Measurements from ENCODE around the gene ZNF648.
"Not testable (repeated sequence)": the region's sequence is repeated elsewhere in the genome, so short reads cannot be mapped to it uniquely, and the experiment has no call there.

Gene ZNF648, protein sequence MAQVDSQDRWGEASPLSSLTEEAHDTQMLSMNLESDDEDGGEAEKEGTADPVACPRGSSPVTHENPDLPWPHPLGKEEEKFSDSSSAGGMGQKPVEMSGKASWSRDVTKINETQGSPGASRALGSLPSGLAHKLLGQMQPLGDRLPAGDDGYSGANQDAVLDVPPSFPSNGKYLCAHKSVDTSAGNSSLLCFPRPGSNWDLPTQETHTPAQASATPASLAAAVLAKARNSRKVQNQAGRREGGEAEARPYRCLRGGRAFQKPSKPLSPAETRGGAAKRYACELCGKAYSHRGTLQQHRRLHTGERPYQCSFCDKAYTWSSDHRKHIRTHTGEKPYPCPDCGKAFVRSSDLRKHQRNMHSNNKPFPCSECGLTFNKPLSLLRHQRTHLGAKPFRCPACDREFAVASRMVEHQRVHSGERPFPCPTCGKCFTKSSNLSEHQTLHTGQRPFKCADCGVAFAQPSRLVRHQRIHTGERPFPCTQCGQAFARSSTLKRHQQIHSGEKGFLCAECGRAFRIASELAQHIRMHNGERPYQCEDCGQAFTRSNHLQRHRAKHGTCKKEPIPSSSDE

DNA sequence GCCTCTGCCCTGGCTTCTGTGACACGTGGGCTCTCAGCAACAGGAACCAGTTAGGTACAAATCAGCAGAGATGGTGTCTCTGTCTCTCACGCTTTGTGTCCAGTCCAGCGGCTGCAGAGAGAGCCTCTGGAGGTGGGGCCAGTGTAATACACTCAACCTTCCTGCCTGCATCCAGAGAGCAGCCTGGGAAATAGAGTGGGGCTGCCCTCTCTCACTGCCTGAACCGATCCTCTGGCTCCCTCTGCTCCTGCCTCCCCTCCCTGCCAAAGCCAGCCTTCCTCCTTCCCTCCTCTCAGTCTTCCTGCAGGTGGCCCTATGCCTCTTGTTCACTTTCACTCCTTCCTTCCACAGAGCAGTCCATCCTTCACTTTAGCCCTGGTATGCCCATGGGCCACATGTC lies at the start of gene ZNF648:
ZNF648 (minus strand) TSS at position 119 of the 400 bp plus-strand sequence. CDS start 3,702 bp downstream, outside the sequence.
- Histone ChIP-seq H3K4me3 (ENCODE audit: low read length) (no peak within 1 kb of the TSS; the same call in 1 of the 2 replicates), H3K9me3 (ENCODE audit: insufficient read depth, low read depth, low read length) (no peaks in the 10 kb centered on the region), H3K27me3 (ENCODE audit: insufficient read depth, low read length) (no peaks in the 10 kb centered on the region), H3K27ac (ENCODE audit: low read length) (no peak within 1 kb of the TSS), H3K4me1 (ENCODE audit: insufficient read depth, low read length) (no peaks in the 10 kb centered on the region), H3K9ac (ENCODE audit: low read depth, low read length) (no peak within 1 kb of the TSS), H3K36me3 (ENCODE audit: insufficient read depth, low read depth, low read length) (no peaks in the 10 kb centered on the region)

DNA sequence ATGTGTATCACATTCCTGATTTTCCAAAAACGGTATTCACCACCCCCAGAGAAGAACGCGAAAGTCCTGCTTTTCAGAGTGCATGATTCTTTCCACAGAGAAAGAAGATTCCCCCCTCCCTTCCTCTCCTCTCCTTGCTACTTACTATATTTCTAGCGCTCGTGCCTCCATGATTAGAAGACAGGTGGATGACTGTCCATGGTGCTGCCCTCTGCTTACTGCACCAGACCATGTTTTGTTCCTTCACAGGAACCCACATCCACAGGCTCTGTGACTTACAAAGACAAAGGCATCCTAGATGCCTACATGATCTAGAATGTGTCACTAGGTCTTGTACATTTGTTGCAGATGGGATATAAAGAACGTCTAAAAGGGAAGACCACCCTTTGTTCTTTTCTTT lies 49.1 kb upstream of the ZNF648 start:
- Histone ChIP-seq H3K9ac (ENCODE audit: low read depth, low read length) (no peak overlapping the region), H3K36me3 (ENCODE audit: insufficient read depth, low read depth, low read length) (no peaks in the 10 kb centered on the region), H3K27me3 (ENCODE audit: insufficient read depth, low read length) (no peaks in the 10 kb centered on the region), H3K9me3 (ENCODE audit: insufficient read depth, low read depth, low read length) (no peaks in the 10 kb centered on the region), H3K4me1 (ENCODE audit: insufficient read depth, low read length) (no peaks in the 10 kb centered on the region; the same call in 1 of the 2 replicates), H3K27ac (ENCODE audit: low read length) (no peak overlapping the region), H3K4me3 (ENCODE audit: low read length) (no peak overlapping the region)

DNA sequence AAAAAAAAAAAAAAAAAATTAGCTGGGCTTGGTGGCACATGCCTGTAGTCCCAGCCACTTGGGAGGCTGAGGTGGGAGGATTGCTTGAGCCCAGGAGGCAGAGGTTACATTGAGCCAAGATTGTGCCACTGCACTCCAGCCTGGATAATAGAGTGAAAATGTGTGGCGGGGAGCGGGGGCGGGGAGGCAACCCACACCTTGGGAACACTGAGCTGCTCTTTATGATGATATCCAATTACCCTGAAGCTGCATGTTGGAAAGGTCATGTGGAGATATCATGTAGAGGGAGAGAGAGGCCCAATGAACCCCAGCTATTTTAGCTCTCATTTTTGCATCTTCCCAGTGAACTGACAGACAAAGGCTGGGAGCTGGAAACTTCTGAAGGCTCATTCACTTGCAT lies 48.3 kb upstream of the ZNF648 start:
- Histone ChIP-seq H3K4me1 (ENCODE audit: insufficient read depth, low read length) (no peaks in the 10 kb centered on the region; the same call in 1 of the 2 replicates), H3K36me3 (ENCODE audit: insufficient read depth, low read depth, low read length) (no peaks in the 10 kb centered on the region), H3K9me3 (ENCODE audit: insufficient read depth, low read depth, low read length) (no peaks in the 10 kb centered on the region), H3K27ac (ENCODE audit: low read length) (no peak overlapping the region), H3K4me3 (ENCODE audit: low read length) (no peak overlapping the region), H3K27me3 (ENCODE audit: insufficient read depth, low read length) (no peaks in the 10 kb centered on the region), H3K9ac (ENCODE audit: low read depth, low read length) (no peak overlapping the region)

- Histone ChIP-seq H3K27ac (ENCODE audit: low read length) (no peak overlapping the region), H3K27me3 (ENCODE audit: insufficient read depth, low read length) (no peaks in the 10 kb centered on the region), H3K9ac (ENCODE audit: low read depth, low read length) (no peak overlapping the region), H3K4me1 (ENCODE audit: insufficient read depth, low read length) (peaks cover 2% of the 10 kb centered on the region; the same call in 1 of the 2 replicates), H3K9me3 (ENCODE audit: insufficient read depth, low read depth, low read length) (no peaks in the 10 kb centered on the region), H3K4me3 (ENCODE audit: low read length) (no peak overlapping the region), H3K36me3 (ENCODE audit: insufficient read depth, low read depth, low read length) (no peaks in the 10 kb centered on the region)
Observed at GRCh38 chr1:182107209-182107608, 45.7 kb upstream of the ZNF648 start.

GRCh38 chr1:182102043-182102416 lies 40.5 kb upstream of the ZNF648 start:
- H3K4me1 ChIP-seq (ENCODE audit: insufficient read depth, low read length): peaks cover 17% of the 10 kb centered on the region
- peak overlapping the region; percentile 43; the same call in 1 of the 2 replicates for H3K4me3 ChIP-seq (ENCODE audit: low read length)
- peaks cover 5% of the 10 kb centered on the region; the same call in 1 of the 2 replicates for H3K9me3 ChIP-seq (ENCODE audit: insufficient read depth, low read depth, low read length)
- no peaks in the 10 kb centered on the region for H3K27me3 ChIP-seq (ENCODE audit: insufficient read depth, low read length)
- H3K9ac ChIP-seq (ENCODE audit: low read depth, low read length): peak overlapping the region; percentile 46
- peak overlapping the region; percentile 58 for H3K27ac ChIP-seq (ENCODE audit: low read length)
- no peaks in the 10 kb centered on the region for H3K36me3 ChIP-seq (ENCODE audit: insufficient read depth, low read depth, low read length)

DNA sequence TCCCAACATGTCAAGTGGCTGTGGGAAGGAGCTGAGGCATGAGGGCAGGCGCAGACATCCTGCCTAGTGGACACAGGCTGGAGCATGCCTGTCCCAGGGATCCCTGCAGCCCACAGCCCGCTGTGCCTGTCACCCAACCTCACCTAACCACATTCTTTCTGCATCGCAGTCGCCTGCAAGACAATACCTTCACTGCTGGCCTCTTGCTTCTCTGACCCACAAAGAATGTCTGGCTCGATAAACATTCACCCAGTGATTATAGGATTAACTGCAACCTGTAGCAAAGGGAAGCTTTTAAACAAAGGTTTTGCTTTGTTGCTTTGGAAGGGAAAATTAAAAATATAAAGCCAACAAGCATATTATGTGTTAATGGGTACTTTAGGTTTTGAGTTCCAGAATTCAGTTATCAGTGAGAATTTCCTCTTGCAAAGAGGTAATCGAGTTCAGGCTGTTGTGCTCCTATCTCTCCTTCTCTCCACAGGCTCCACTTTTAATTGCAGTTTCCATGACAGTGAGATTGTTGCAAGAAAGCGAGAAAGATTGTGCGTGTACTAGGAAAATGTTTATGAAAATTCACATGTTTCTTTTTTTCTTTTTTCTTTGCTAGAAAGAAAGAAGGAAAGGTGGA lies 40.0 kb upstream of the ZNF648 start:
- H3K9ac ChIP-seq (ENCODE audit: low read depth, low read length): peak overlapping the region; percentile 51
- peaks cover 5% of the 10 kb centered on the region; the same call in 1 of the 2 replicates for H3K9me3 ChIP-seq (ENCODE audit: insufficient read depth, low read depth, low read length)
- H3K27ac ChIP-seq (ENCODE audit: low read length): peak overlapping the region; percentile 64
- no peaks in the 10 kb centered on the region for H3K36me3 ChIP-seq (ENCODE audit: insufficient read depth, low read depth, low read length)
- peaks cover 17% of the 10 kb centered on the region for H3K4me1 ChIP-seq (ENCODE audit: insufficient read depth, low read length)
- H3K4me3 ChIP-seq (ENCODE audit: low read length): peak overlapping the region; percentile 43; the same call in 1 of the 2 replicates
- H3K27me3 ChIP-seq (ENCODE audit: insufficient read depth, low read length): no peaks in the 10 kb centered on the region

DNA sequence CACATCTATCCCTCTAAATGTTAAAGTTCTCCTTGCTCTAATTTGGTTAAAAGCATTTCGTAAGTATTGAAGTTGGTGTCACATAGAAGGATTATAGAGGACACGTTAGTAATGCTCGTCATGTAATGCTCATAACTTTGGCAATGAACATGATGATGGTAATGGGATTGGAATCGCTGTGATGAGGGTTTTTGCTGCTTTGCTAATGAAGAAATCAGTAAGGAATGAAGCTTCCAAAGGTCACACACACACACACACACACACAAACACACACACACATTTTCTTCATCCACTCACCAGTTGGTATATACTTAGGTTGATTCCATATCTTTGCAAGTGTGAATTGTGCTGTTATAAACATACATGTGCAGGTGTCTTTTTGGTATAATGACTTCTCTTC lies 36.8 kb upstream of the ZNF648 start:
- peaks cover 17% of the 10 kb centered on the region for H3K4me1 ChIP-seq (ENCODE audit: insufficient read depth, low read length)
- no peak overlapping the region for H3K27ac ChIP-seq (ENCODE audit: low read length)
- H3K4me3 ChIP-seq (ENCODE audit: low read length): no peak overlapping the region
- H3K9me3 ChIP-seq (ENCODE audit: insufficient read depth, low read depth, low read length): peaks cover 5% of the 10 kb centered on the region; the same call in 1 of the 2 replicates
- H3K27me3 ChIP-seq (ENCODE audit: insufficient read depth, low read length): no peaks in the 10 kb centered on the region
- H3K9ac ChIP-seq (ENCODE audit: low read depth, low read length): no peak overlapping the region
- no peaks in the 10 kb centered on the region for H3K36me3 ChIP-seq (ENCODE audit: insufficient read depth, low read depth, low read length)

GRCh38 chr1:182095946-182096345 lies 34.4 kb upstream of the ZNF648 start:
- H3K9ac ChIP-seq (ENCODE audit: low read depth, low read length): no peak overlapping the region
- H3K36me3 ChIP-seq (ENCODE audit: insufficient read depth, low read depth, low read length): no peaks in the 10 kb centered on the region
- no peak overlapping the region for H3K27ac ChIP-seq (ENCODE audit: low read length)
- H3K9me3 ChIP-seq (ENCODE audit: insufficient read depth, low read depth, low read length): peaks cover 5% of the 10 kb centered on the region; the same call in 1 of the 2 replicates
- peaks cover 6% of the 10 kb centered on the region for H3K4me1 ChIP-seq (ENCODE audit: insufficient read depth, low read length)
- no peak overlapping the region for H3K4me3 ChIP-seq (ENCODE audit: low read length)
- H3K27me3 ChIP-seq (ENCODE audit: insufficient read depth, low read length): no peaks in the 10 kb centered on the region

DNA sequence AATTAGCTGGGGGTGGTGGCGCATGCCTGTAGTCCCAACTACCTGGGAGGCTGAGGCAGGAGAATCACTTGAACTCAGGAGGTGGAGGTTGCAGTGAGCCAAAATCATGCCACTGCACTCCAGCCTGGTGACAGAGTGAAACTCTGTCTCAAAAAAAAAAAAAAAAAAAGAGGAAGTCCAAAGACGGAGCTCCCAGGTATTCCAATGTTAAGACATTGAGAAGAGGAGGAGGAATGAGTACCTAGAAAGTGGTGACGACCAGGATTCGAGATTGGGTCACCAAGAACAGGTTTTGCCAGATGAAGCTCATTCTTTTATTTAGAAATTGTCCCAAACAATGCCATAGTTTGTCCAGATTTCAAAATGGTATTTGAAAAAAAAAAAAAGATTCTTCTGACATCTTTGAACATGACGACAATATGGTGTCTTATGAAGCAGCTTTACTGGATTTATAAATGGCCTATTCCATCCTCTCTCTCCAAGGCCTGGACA lies 33.0 kb upstream of the ZNF648 start:
- H3K27ac ChIP-seq (ENCODE audit: low read length); H3K9me3 ChIP-seq (ENCODE audit: insufficient read depth, low read depth, low read length); H3K27me3 ChIP-seq (ENCODE audit: insufficient read depth, low read length); H3K4me1 ChIP-seq (ENCODE audit: insufficient read depth, low read length); H3K9ac ChIP-seq (ENCODE audit: low read depth, low read length); H3K4me3 ChIP-seq (ENCODE audit: low read length); H3K36me3 ChIP-seq (ENCODE audit: insufficient read depth, low read depth, low read length): not testable (repeated sequence)

GRCh38 chr1:182093781-182094180 lies 32.3 kb upstream of the ZNF648 start:
- no peak overlapping the region for H3K27ac ChIP-seq (ENCODE audit: low read length)
- H3K27me3 ChIP-seq (ENCODE audit: insufficient read depth, low read length): no peaks in the 10 kb centered on the region
- H3K36me3 ChIP-seq (ENCODE audit: insufficient read depth, low read depth, low read length): no peaks in the 10 kb centered on the region
- no peaks in the 10 kb centered on the region for H3K9me3 ChIP-seq (ENCODE audit: insufficient read depth, low read depth, low read length)
- H3K4me1 ChIP-seq (ENCODE audit: insufficient read depth, low read length): no peaks in the 10 kb centered on the region; the same call in 1 of the 2 replicates
- no peak overlapping the region for H3K4me3 ChIP-seq (ENCODE audit: low read length)
- H3K9ac ChIP-seq (ENCODE audit: low read depth, low read length): no peak overlapping the region

DNA sequence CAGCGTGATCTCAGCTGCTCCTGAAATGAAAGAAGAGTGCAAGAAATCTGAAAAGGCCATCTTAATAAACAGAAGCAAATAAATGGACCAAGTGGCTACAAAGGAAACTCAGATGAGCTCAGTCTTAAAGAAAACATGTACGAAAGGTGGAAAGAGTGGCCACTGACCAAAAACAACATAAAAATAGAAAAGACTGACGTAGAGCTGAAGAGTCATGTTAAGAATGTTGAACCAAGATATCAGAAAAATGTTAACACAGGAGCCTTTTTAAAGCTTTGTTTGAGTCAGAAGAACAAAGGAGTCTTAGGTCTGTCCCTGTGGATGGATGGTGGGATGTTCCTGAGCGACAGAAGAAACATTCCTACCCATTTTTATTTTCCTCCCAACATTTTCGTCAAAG lies 30.8 kb upstream of the ZNF648 start:
- no peak overlapping the region for H3K9ac ChIP-seq (ENCODE audit: low read depth, low read length)
- H3K9me3 ChIP-seq (ENCODE audit: insufficient read depth, low read depth, low read length): no peaks in the 10 kb centered on the region
- no peak overlapping the region for H3K27ac ChIP-seq (ENCODE audit: low read length)
- no peaks in the 10 kb centered on the region for H3K36me3 ChIP-seq (ENCODE audit: insufficient read depth, low read depth, low read length)
- H3K27me3 ChIP-seq (ENCODE audit: insufficient read depth, low read length): no peaks in the 10 kb centered on the region
- H3K4me1 ChIP-seq (ENCODE audit: insufficient read depth, low read length): no peaks in the 10 kb centered on the region; the same call in 1 of the 2 replicates
- no peak overlapping the region for H3K4me3 ChIP-seq (ENCODE audit: low read length)
